Caco-2 (cell line): Measurements from ENCODE around the gene B3GNT7. TPM values are rescaled to one million over a fixed set of nuclear protein-coding genes. Genes with fewer than 3 reads are reported as not detected.

Source experiments
- BruUV-seq: library from RNA; stranded (reverse); fragments of 400-500 nt; replicated peaks from 2 replicates; lab custom pipeline; 2021; lab: Mats Ljungman, UMichigan
- CTCF ChIA-PET: fragments of 300-600 bp; sonication (Branson Sonifier 250); formaldehyde crosslinking; loops from one replicate; lab custom pipeline; 2022; ENCODE audit warnings: antibody characterized with exemption; lab: Charles Lee
- POLR2A ChIA-PET: fragments of 300-600 bp; sonication (Branson Sonifier 250); formaldehyde crosslinking; loops from one replicate; lab custom pipeline; 2022; ENCODE audit warnings: antibody characterized with exemption; lab: Charles Lee
- DNase-seq, 2 experiments: peaks; one replicate each; pipeline versions ENCODE4 v3.0.0 to v3.0.0-alpha.2; 2020 to 2022
- H3K27me3 ChIP-seq: replicated peaks from 2 replicates; pipeline ENCODE4 v1.6.0; 2011; ENCODE audit warnings: low read length; ENCODE audit not compliant: control insufficient read depth, insufficient read depth
- H3K36me3 ChIP-seq: 2 replicates; pipeline ENCODE4 v1.5.1; 2011; ENCODE audit warnings: low read length; ENCODE audit not compliant: control insufficient read depth, insufficient read depth
- H3K4me1 ChIP-seq: fragments of 250-450 bp; sonication (Bioruptor Pico); 2 replicates; pipeline ENCODE4 v1.5.1; 2020; ENCODE audit warnings: mild to moderate bottlenecking
- H3K4me3 ChIP-seq: 2 replicates; pipeline ENCODE4 v1.5.1; 2011; ENCODE audit warnings: low read depth, mild to moderate bottlenecking, control low read depth, low read length
- H3K9me3 ChIP-seq: fragments of 250-450 bp; sonication (Bioruptor Pico); 2 replicates; pipeline ENCODE4 v1.5.1; 2020; ENCODE audit warnings: mild to moderate bottlenecking, moderate library complexity
- H3K27ac Mint-ChIP-seq: one replicate; pipeline ENCODE4 v1.8.0; 2022; ENCODE audit warnings: mixed read lengths; ENCODE audit not compliant: unreplicated experiment
- H3K27me3 Mint-ChIP-seq: one replicate; pipeline ENCODE4 v1.8.0; 2022; ENCODE audit warnings: mixed read lengths; ENCODE audit not compliant: insufficient read depth, unreplicated experiment
- H3K36me3 Mint-ChIP-seq: one replicate; pipeline ENCODE4 v1.8.0; 2022; ENCODE audit warnings: mild to moderate bottlenecking, mixed read lengths; ENCODE audit not compliant: insufficient read depth, unreplicated experiment
- H3K4me1 Mint-ChIP-seq: one replicate; pipeline ENCODE4 v1.8.0; 2022; ENCODE audit warnings: low read depth, mixed read lengths; ENCODE audit not compliant: unreplicated experiment
- H3K4me3 Mint-ChIP-seq: one replicate; pipeline ENCODE4 v1.8.0; 2022; ENCODE audit warnings: mild to moderate bottlenecking, moderate library complexity, mixed read lengths; ENCODE audit not compliant: unreplicated experiment
- H3K9me3 Mint-ChIP-seq: one replicate; pipeline ENCODE4 v1.8.0; 2022; ENCODE audit warnings: mixed read lengths; ENCODE audit not compliant: unreplicated experiment
- intact Hi-C: fragments of 100-400 bp; cut with micrococcal nuclease; formaldehyde crosslinking; loops from one replicate; pipeline ENCODE4 v1.10.0; 2022; ENCODE audit not compliant: unreplicated experiment
- total RNA-seq: library from RNA; stranded (reverse); gene quantifications from 2 replicates; pipeline ENCODE4 v1.2.3, GENCODE V29; 2022
- TF ChIP-seq, protein P1 (sequence below), 2 experiments: fragments of 200-600 bp in 1 of 2; IDR thresholded peaks; 1 replicate in 1 of 2; 2 replicates in 1 of 2; pipeline versions ENCODE4 v1.5.1 to v1.8.0; 2011 to 2022; ENCODE audit warnings: antibody characterized with exemption in 1 of 2, control low read depth in 1 of 2, inconsistent platforms in 1 of 2, low read depth in 1 of 2, low read length in 1 of 2, mild to moderate bottlenecking in 1 of 2, moderate library complexity in 1 of 2; ENCODE audit not compliant: insufficient read depth in 1 of 2, severe bottlenecking in 1 of 2, unreplicated experiment in 1 of 2

B3GNT7 gene
- total RNA-seq, 1 experiment from 2014 or later = 2.7 TPM

DNA sequence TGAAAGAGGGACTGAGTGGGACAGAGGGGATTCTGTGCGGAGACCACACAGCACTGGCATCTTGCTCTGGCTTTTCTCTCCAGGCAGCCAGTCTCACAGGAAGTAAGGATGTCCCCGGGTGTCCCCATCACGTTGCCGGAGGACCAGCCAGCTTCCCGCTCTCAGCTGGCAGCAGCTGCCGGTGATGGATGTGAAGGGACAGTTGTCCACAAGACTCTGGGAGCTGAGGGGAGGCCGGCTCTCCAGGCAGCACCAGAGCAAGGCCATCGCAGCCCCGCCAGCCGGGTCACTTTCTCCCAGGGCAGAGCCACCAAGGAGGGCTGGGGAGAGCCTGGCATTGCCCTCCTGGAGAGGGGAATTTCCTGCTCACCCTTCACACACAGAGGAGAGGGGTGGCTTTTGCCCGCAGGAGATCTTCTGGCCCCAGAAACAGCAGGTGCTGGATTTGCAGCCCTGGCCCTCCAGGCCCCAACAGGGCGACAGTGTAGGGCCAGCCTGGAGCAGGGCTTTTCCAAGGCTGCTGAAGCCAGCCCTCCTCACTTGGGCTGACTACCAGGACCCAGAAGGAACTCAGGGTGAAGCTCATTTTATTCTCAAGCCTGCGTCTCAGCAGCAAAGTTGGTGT, 24.0 kb upstream of the B3GNT7 start:
- CTCF ChIA-PET = interaction anchor here (0.6 kb wide), 1 partner anchor 16 kb away, joined by 6 read pairs; no protein-coding TSS in a partner anchor
- TF ChIP-seq, protein P1, sequence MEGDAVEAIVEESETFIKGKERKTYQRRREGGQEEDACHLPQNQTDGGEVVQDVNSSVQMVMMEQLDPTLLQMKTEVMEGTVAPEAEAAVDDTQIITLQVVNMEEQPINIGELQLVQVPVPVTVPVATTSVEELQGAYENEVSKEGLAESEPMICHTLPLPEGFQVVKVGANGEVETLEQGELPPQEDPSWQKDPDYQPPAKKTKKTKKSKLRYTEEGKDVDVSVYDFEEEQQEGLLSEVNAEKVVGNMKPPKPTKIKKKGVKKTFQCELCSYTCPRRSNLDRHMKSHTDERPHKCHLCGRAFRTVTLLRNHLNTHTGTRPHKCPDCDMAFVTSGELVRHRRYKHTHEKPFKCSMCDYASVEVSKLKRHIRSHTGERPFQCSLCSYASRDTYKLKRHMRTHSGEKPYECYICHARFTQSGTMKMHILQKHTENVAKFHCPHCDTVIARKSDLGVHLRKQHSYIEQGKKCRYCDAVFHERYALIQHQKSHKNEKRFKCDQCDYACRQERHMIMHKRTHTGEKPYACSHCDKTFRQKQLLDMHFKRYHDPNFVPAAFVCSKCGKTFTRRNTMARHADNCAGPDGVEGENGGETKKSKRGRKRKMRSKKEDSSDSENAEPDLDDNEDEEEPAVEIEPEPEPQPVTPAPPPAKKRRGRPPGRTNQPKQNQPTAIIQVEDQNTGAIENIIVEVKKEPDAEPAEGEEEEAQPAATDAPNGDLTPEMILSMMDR (IDR thresholded peaks at IDR 0.05; ENCODE audit: insufficient read depth in 1 of 2, low read depth in 1 of 2, low read length in 1 of 2, severe bottlenecking in 1 of 2, unreplicated experiment in 1 of 2) = no peak
- no peak for DNase-seq
- Mint-ChIP-seq H3K27ac (no peak overlapping the region), H3K4me3 (no peak overlapping the region), H3K27me3 (no peaks in the 10 kb centered on the region), H3K9me3 (no peaks in the 10 kb centered on the region), H3K4me1 (no peaks in the 10 kb centered on the region), H3K36me3 (no peaks in the 10 kb centered on the region)
- BruUV-seq = no TSS peak
- POLR2A ChIA-PET = interaction anchor here (0.7 kb wide), 1 partner anchor 81 kb away, joined by 3 read pairs; no protein-coding TSS in a partner anchor
- Histone ChIP-seq H3K4me1 (peaks cover 11% of the 10 kb centered on the region; the same call in 1 of the 2 replicates), H3K27me3 (no peaks in the 10 kb centered on the region), H3K9me3 (no peaks in the 10 kb centered on the region), H3K36me3 (no peaks in the 10 kb centered on the region), H3K4me3 (no peak overlapping the region)
- intact Hi-C loops = no loop called here

DNA sequence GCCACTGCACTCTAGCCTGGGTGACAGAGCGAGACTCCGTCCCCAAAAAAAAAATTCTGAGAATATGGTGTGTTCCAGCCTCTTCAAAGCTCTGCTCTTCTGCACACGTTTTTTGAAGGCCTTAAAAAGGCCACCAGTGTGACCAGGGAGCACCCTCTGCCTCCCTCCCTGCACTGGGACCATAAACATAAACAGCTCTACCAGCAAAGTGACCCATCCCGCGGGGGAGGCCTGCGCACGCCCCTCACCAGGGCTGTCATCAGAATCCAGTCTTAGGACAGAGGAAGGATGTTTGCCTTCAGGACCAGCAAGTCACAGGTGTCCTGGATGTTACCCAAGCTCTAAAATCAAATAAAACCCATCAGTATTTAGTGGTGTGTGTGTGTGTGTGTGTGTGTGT, 23.2 kb upstream of the B3GNT7 start:
- no peak overlapping the region for H3K27ac Mint-ChIP-seq
- TF ChIP-seq, protein P1 (IDR thresholded peaks at IDR 0.05; ENCODE audit: insufficient read depth in 1 of 2, low read depth in 1 of 2, low read length in 1 of 2, severe bottlenecking in 1 of 2, unreplicated experiment in 1 of 2) = no peak
- no peak for DNase-seq
- H3K4me3 ChIP-seq = no peak overlapping the region
- H3K4me1 ChIP-seq = peaks cover 11% of the 10 kb centered on the region; the same call in 1 of the 2 replicates
- H3K9me3 Mint-ChIP-seq = no peaks in the 10 kb centered on the region
- no peaks in the 10 kb centered on the region for H3K4me1 Mint-ChIP-seq
- no peaks in the 10 kb centered on the region for H3K36me3 Mint-ChIP-seq
- H3K27me3 Mint-ChIP-seq = no peaks in the 10 kb centered on the region
- no peaks in the 10 kb centered on the region for H3K27me3 ChIP-seq
- no peaks in the 10 kb centered on the region for H3K36me3 ChIP-seq
- CTCF ChIA-PET = no interaction called here
- no TSS peak for BruUV-seq
- no peaks in the 10 kb centered on the region for H3K9me3 ChIP-seq
- POLR2A ChIA-PET = interaction anchor here (0.7 kb wide), 1 partner anchor 81 kb away, joined by 3 read pairs; no protein-coding TSS in a partner anchor
- intact Hi-C loops = no loop called here
- no peak overlapping the region for H3K4me3 Mint-ChIP-seq

DNA sequence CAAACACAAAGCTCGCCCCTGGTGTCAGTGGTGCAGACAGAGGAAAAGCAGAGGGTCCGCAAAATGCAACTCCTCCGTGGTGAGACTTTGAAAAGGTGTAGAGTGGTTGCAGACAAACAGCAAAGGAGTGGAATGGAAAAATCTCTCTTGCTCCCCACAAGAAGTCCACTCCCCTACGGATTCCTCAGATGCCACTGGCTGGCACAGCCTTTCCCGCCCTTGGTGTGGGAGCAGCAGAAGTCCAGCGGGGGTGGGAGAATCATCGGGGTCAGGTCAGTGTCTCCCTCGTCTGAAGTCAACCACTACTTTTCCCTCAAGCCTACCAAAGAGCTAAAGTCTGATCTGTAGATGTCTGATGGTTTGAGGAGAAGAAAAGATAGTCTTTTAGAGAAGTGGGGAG, 22.3 kb upstream of the B3GNT7 start:
- intact Hi-C loops = no loop called here
- no peak for DNase-seq
- no peak overlapping the region for H3K27ac Mint-ChIP-seq
- no peaks in the 10 kb centered on the region for H3K36me3 Mint-ChIP-seq
- H3K4me3 Mint-ChIP-seq = no peak overlapping the region
- ChIA-PET POLR2A (no interaction called here), CTCF (no interaction called here)
- no TSS peak for BruUV-seq
- TF ChIP-seq, protein P1 (IDR thresholded peaks at IDR 0.05; ENCODE audit: insufficient read depth in 1 of 2, low read depth in 1 of 2, low read length in 1 of 2, severe bottlenecking in 1 of 2, unreplicated experiment in 1 of 2) = no peak
- H3K27me3 Mint-ChIP-seq = no peaks in the 10 kb centered on the region
- H3K9me3 Mint-ChIP-seq = no peaks in the 10 kb centered on the region
- Histone ChIP-seq H3K36me3 (no peaks in the 10 kb centered on the region), H3K4me1 (peaks cover 15% of the 10 kb centered on the region), H3K9me3 (no peaks in the 10 kb centered on the region), H3K4me3 (no peak overlapping the region), H3K27me3 (no peaks in the 10 kb centered on the region)
- no peaks in the 10 kb centered on the region for H3K4me1 Mint-ChIP-seq
